Erythroblast (primary cell): ENCODE results near the gene CPNE2.

Source experiments
- GATA1 ChIP-seq: IDR thresholded peaks from 2 replicates; pipeline ENCODE4 v1.6.1; 2011; ENCODE audit warnings: low read depth, mild to moderate bottlenecking, control low read depth, low read length, moderate library complexity
- POLR2A ChIP-seq: IDR thresholded peaks from 2 replicates; pipeline ENCODE4 v1.6.1; 2011; ENCODE audit warnings: mild to moderate bottlenecking, low read length

GRCh38 chr16:57043248-57043647, 49.1 kb upstream of the CPNE2 start:
- TF ChIP-seq POLR2A (no peak), GATA1 (no peak)
